ENCODE results near the gene MCRIP2.

DNA sequence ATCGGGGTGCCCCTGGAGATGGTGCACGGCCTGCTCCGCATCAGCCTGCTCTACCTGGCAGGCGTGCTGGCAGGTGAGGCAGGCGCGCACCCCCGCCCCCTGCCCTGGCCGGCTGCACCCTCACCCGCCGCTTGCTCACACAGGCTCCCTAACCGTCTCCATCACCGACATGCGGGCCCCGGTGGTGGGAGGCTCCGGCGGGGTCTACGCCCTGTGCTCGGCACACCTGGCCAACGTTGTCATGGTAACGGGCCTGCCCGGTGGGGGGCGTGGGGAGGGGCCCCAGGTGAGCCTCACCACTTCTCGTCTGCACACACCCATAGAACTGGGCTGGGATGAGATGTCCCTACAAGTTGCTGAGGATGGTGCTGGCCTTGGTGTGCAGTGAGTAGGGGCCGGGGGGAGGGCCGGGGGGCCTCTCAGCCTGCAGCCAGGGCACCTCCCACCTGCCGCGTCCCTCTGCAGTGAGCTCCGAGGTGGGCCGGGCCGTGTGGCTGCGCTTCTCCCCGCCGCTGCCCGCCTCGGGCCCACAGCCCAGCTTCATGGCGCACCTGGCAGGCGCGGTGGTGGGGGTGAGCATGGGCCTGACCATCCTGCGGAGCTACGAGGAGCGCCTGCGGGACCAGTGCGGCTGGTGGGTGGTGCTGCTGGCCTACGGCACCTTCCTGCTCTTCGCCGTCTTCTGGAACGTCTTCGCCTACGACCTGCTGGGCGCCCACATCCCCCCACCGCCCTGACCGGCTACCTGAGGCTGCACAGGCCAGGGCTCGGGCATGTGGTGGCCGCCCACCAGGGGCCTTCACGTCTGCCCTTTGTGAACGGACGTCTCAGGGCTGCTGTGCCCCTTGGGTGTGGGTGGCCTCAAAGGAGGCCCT lies 35.9 kb downstream of the MCRIP2 start:
- TF ChIP-seq SMC3 (IDR thresholded peaks at IDR 0.05), result no peak
- TF ChIP-seq, protein P1, sequence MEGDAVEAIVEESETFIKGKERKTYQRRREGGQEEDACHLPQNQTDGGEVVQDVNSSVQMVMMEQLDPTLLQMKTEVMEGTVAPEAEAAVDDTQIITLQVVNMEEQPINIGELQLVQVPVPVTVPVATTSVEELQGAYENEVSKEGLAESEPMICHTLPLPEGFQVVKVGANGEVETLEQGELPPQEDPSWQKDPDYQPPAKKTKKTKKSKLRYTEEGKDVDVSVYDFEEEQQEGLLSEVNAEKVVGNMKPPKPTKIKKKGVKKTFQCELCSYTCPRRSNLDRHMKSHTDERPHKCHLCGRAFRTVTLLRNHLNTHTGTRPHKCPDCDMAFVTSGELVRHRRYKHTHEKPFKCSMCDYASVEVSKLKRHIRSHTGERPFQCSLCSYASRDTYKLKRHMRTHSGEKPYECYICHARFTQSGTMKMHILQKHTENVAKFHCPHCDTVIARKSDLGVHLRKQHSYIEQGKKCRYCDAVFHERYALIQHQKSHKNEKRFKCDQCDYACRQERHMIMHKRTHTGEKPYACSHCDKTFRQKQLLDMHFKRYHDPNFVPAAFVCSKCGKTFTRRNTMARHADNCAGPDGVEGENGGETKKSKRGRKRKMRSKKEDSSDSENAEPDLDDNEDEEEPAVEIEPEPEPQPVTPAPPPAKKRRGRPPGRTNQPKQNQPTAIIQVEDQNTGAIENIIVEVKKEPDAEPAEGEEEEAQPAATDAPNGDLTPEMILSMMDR (IDR thresholded peaks at IDR 0.05), result no peak
- no peak for TF ChIP-seq RCOR1 (IDR thresholded peaks at IDR 0.05; ENCODE audit: low read depth, low read length)
- no peak for TF ChIP-seq POLR2A (IDR thresholded peaks at IDR 0.05; ENCODE audit: low read length)
- TF ChIP-seq EP300 (IDR thresholded peaks at IDR 0.05), result no peak
- TF ChIP-seq ZNF302 (CRISPR knock-in tag; IDR thresholded peaks at IDR 0.05), result no peak
- TF ChIP-seq JUNB (IDR thresholded peaks at IDR 0.05), result no peak
- no peak for TF ChIP-seq RAD21 (conservative IDR thresholded peaks at IDR 0.05 in 1 of 2, IDR thresholded peaks at IDR 0.05 in 1 of 2)
- no peak for TF ChIP-seq EHMT2 (IDR thresholded peaks at IDR 0.05; ENCODE audit: low read depth)
- no peak for TF ChIP-seq CBX2 (IDR thresholded peaks at IDR 0.05; ENCODE audit: borderline replicate concordance, low read depth)
- no peak for TF ChIP-seq PHF8 (IDR thresholded peaks at IDR 0.05; ENCODE audit: borderline replicate concordance, low read depth)
- TF ChIP-seq, protein P2, sequence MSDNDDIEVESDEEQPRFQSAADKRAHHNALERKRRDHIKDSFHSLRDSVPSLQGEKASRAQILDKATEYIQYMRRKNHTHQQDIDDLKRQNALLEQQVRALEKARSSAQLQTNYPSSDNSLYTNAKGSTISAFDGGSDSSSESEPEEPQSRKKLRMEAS (IDR thresholded peaks at IDR 0.05), result no peak
- no peak for TF ChIP-seq REST (IDR thresholded peaks at IDR 0.05)
- no peak for TF ChIP-seq ZSCAN20 (CRISPR knock-in tag; IDR thresholded peaks at IDR 0.05)
